Lung (tissue), 12 donors: ENCODE results near the gene SMLR1. TPM values are rescaled to one million over a fixed set of nuclear protein-coding genes. Genes with fewer than 3 reads are reported as not detected.

ENCODE experiments used
- ATAC-seq: fragments of 200-7000 bp; cut with Tn5 transposase; one replicate; pipeline ENCODE4 v1.9.1; 2020; ENCODE audit warnings: moderate number of reproducible peaks; ENCODE audit not compliant: insufficient read depth, low FRiP score
- DNase-seq, 3 donors: peaks; one replicate each; pipeline ENCODE4 v3.0.0-alpha.2; 2013 to 2017
- H3K27ac ChIP-seq, 2 donors: one replicate each; pipeline ENCODE4 v1.5.1; 2013; ENCODE audit warnings: mild to moderate bottlenecking in 2 of 2, moderate library complexity in 2 of 2, control low read depth in 1 of 2, inconsistent platforms in 1 of 2, low read depth in 1 of 2, low read length in 1 of 2
- H3K27me3 ChIP-seq, 3 donors: one replicate each; pipeline ENCODE4 v1.5.1; 2013; ENCODE audit warnings: low read length in 2 of 3; ENCODE audit not compliant: control insufficient read depth in 3 of 3, insufficient read depth in 3 of 3
- H3K36me3 ChIP-seq, 4 donors: one replicate each; pipeline ENCODE4 v1.5.1; 2013; ENCODE audit warnings: low read length in 4 of 4, mild to moderate bottlenecking in 1 of 4, moderate library complexity in 1 of 4; ENCODE audit not compliant: control insufficient read depth in 4 of 4, insufficient read depth in 4 of 4
- H3K4me1 ChIP-seq, 5 donors: one replicate each; pipeline ENCODE4 v1.5.1; 2013; ENCODE audit warnings: low read length in 5 of 5, mild to moderate bottlenecking in 2 of 5, moderate library complexity in 1 of 5; ENCODE audit not compliant: control insufficient read depth in 5 of 5, insufficient read depth in 5 of 5
- H3K4me3 ChIP-seq: one replicate; pipeline ENCODE4 v1.5.1; 2013; ENCODE audit warnings: mild to moderate bottlenecking, control low read depth, moderate library complexity
- H3K9ac ChIP-seq, 2 donors: one replicate each; pipeline ENCODE4 v1.5.1; 2013; ENCODE audit warnings: low read length in 2 of 2, control low read depth in 1 of 2; ENCODE audit not compliant: insufficient read depth in 1 of 2
- H3K9me3 ChIP-seq, 4 donors: one replicate each; pipeline ENCODE4 v1.5.1; 2013; ENCODE audit warnings: low read length in 3 of 4, mild to moderate bottlenecking in 1 of 4, moderate library complexity in 1 of 4; ENCODE audit not compliant: control insufficient read depth in 4 of 4, insufficient read depth in 3 of 4
- CTCF ChIP-seq: IDR thresholded peaks from 2 replicates; pipeline ENCODE4 v1.5.1; 2012; ENCODE audit warnings: mild to moderate bottlenecking; ENCODE audit errors: control extremely low read depth, extremely low read depth
- WGBS, 2 donors: extraction: QIAGEN DNeasy Blood & Tissue Kit; methylation state at CpG; one replicate each; pipeline ENCODE4 v1.1.7; 2013; 5-methylcytosine and 5-hydroxymethylcytosine counted together
- polyA plus RNA-seq, 2 donors: library from polyadenylated mRNA; stranded (reverse); fragments of 200-250 nt; gene quantifications; one replicate each; pipeline ENCODE4 v1.2.1, GENCODE V29; 2013
- total RNA-seq, 2 donors: library from RNA; depleted of rRNA in 1 of 2; stranded (reverse); fragments of >200 nt in 1 of 2; gene quantifications; one replicate each; pipeline ENCODE4 v1.2.1, GENCODE V29; 2014 to 2021
- donor health status: control.
- donor health status: control.
- donor health status: Bipolar disorder and iron deficiency.
- donor health status: healthy.
- donor health status: DM: yes; HTN: yes; CAD: no.

The SMLR1 gene
- total and polyA plus RNA-seq, 4 donors = not detected

- no peaks in the 10 kb centered on the region for H3K4me1 ChIP-seq
- no peak overlapping the region for H3K27ac ChIP-seq
- no peak for ATAC-seq
- WGBS, 2 donors = 56 to 79% methylated on average over 9 of the region's 9 CpGs
- H3K36me3 ChIP-seq = no peaks in the 10 kb centered on the region
- H3K9ac ChIP-seq = no peak overlapping the region
- no peaks in the 10 kb centered on the region for H3K27me3 ChIP-seq
- H3K9me3 ChIP-seq = no peaks in the 10 kb centered on the region
- DNase-seq = peak in 1 of 3 donors; percentile 6
- no peak for TF ChIP-seq CTCF
- no peak overlapping the region for H3K4me3 ChIP-seq
Measured at GRCh38 chr6:130810307-130811030, 16.7 kb upstream of the SMLR1 start.

GRCh38 chr6:130811932-130812331 is 15.3 kb upstream of the SMLR1 start:
- TF ChIP-seq CTCF = no peak
- ATAC-seq = no peak

GRCh38 chr6:130814506-130814905 is 12.7 kb upstream of the SMLR1 start:
- WGBS, 2 donors = 94% methylated on average over 3 of the region's 3 CpGs
- Histone ChIP-seq H3K27ac (no peak overlapping the region), H3K36me3 (no peaks in the 10 kb centered on the region), H3K4me1 (no peaks in the 10 kb centered on the region), H3K27me3 (no peaks in the 10 kb centered on the region), H3K4me3 (no peak overlapping the region), H3K9me3 (no peaks in the 10 kb centered on the region), H3K9ac (no peak overlapping the region)
- DNase-seq = no peak
- no peak for TF ChIP-seq CTCF
- ATAC-seq = no peak

More at GRCh38 chr6:130811932-130812331, 15.3 kb upstream of the SMLR1 start:
- H3K4me1 ChIP-seq = no peaks in the 10 kb centered on the region
- no peak overlapping the region for H3K4me3 ChIP-seq
- WGBS, 2 donors = 91 to 94% methylated on average over 5 of the region's 5 CpGs
- DNase-seq = no peak
- no peaks in the 10 kb centered on the region for H3K27me3 ChIP-seq
- no peaks in the 10 kb centered on the region for H3K36me3 ChIP-seq
- no peak overlapping the region for H3K9ac ChIP-seq
- no peak overlapping the region for H3K27ac ChIP-seq
- H3K9me3 ChIP-seq = no peaks in the 10 kb centered on the region
